NOMO-1 (cell line): Measurements from ENCODE around the gene AARSD1.
"Not testable (repeated sequence)": the region's sequence is repeated elsewhere in the genome, so short reads cannot be mapped to it uniquely, and the experiment has no call there.

Experiments used
- DNase-seq, 2 experiments: peaks; one replicate each; lab custom pipeline; 2025; ENCODE audit not compliant: unreplicated experiment in 2 of 2; lab: John Stamatoyannopoulos, UW

The AARSD1 gene

GRCh38 chr17:42922294-42922693 lies 42.0 kb downstream of the AARSD1 start:
- no peak for DNase-seq

- DNase-seq, result no peak
Measured at GRCh38 chr17:42920922-42921321, 43.3 kb downstream of the AARSD1 start.

- DNase-seq, result no peak
Measured at GRCh38 chr17:42920106-42920900, 44.0 kb downstream of the AARSD1 start.

GRCh38 chr17:42919522-42920077 lies 44.7 kb downstream of the AARSD1 start:
- DNase-seq, result not testable (repeated sequence)

- no peak for DNase-seq
Measured at GRCh38 chr17:42918902-42919521, 45.2 kb downstream of the AARSD1 start.

- DNase-seq, result no peak
Measured at GRCh38 chr17:42917236-42917603, 47.0 kb downstream of the AARSD1 start.

- DNase-seq, result not testable (repeated sequence)
Measured at GRCh38 chr17:42916388-42917235, 47.6 kb downstream of the AARSD1 start.

GRCh38 chr17:42915288-42915687 lies 49.0 kb downstream of the AARSD1 start:
- not testable (repeated sequence) for DNase-seq

GRCh38 chr17:42913981-42914617 lies 50.2 kb downstream of the AARSD1 start:
- no peak for DNase-seq

GRCh38 chr17:42913522-42913921 lies 50.7 kb downstream of the AARSD1 start:
- no peak for DNase-seq

- DNase-seq, result no peak
Measured at GRCh38 chr17:42908872-42909700, 55.2 kb downstream of the AARSD1 start.

GRCh38 chr17:42906772-42907446 lies 57.3 kb downstream of the AARSD1 start:
- peak in 1 of 2 experiments; percentile 60 for DNase-seq

- DNase-seq, result no peak
Measured at GRCh38 chr17:42904110-42904469, 60.2 kb downstream of the AARSD1 start.

- DNase-seq, result no peak
Measured at GRCh38 chr17:42901535-42902229, 62.6 kb downstream of the AARSD1 start.
